K562 (cell line): ENCODE results near the gene GIGYF2. TPM values are rescaled to one million over a fixed set of nuclear protein-coding genes. Genes with fewer than 3 reads are reported as not detected.

ENCODE experiments used
- ARID1B ChIP-seq: fragments of 450-650 bp; IDR thresholded peaks from 2 replicates; pipeline ENCODE4 v1.6.1; 2016; ENCODE audit warnings: antibody characterized with exemption, mild to moderate bottlenecking, inconsistent platforms
- ARID3A ChIP-seq: IDR thresholded peaks from 2 replicates; pipeline ENCODE4 v1.6.1; 2012; ENCODE audit warnings: low read depth, low read length, improper control_type of control experiment, borderline replicate concordance
- BDP1 ChIP-seq: IDR thresholded peaks from 3 replicates; pipeline ENCODE4 v1.6.1; 2011; ENCODE audit not compliant: insufficient read length, insufficient read depth
- CBX5 ChIP-seq: IDR thresholded peaks from 2 replicates; pipeline ENCODE4 v1.6.1; 2014; ENCODE audit warnings: low read depth, borderline replicate concordance
- COPS2 ChIP-seq: fragments of 450-650 bp; conservative IDR thresholded peaks from 2 replicates; pipeline ENCODE4 v1.6.1; 2016; ENCODE audit warnings: mild to moderate bottlenecking, moderate library complexity
- CTCF ChIP-seq, 3 experiments: IDR thresholded peaks in 2 of 3; conservative IDR thresholded peaks in 1 of 3; 2 replicates each; pipeline ENCODE4 v1.5.1; 2011 to 2012; ENCODE audit warnings: low read length in 3 of 3, mild to moderate bottlenecking in 3 of 3, control low read depth in 2 of 3, improper control_type of control experiment in 1 of 3, inconsistent platforms in 1 of 3, low read depth in 1 of 3, mixed read lengths in 1 of 3, moderate library complexity in 1 of 3; ENCODE audit not compliant: insufficient read depth in 2 of 3
- NCOR1 ChIP-seq: fragments of 450-650 bp; IDR thresholded peaks from 2 replicates; pipeline ENCODE4 v1.6.1; 2016; ENCODE audit warnings: mild to moderate bottlenecking, moderate library complexity
- PCBP2 ChIP-seq: fragments of 200-400 bp; formaldehyde crosslinking; IDR thresholded peaks from 2 replicates; pipeline ENCODE4 v1.6.1; 2018; ENCODE audit warnings: low read length, low read depth, mild to moderate bottlenecking, moderate library complexity; ENCODE audit not compliant: poor library complexity, severe bottlenecking
- RHOXF2B ChIP-seq: fragments of 250-450 bp; sonication (Bioruptor Pico); conservative IDR thresholded peaks from 2 replicates; pipeline ENCODE4 v1.5.1; 2021
- ZNF282 ChIP-seq: sonication (generic); formaldehyde crosslinking; IDR thresholded peaks from 2 replicates; pipeline ENCODE4 v1.8.1; 2023; ENCODE audit warnings: missing genetic modification reagents
- ZNF444 ChIP-seq: fragments of 250-450 bp; sonication (Bioruptor Pico); IDR thresholded peaks from 2 replicates; pipeline ENCODE4 v1.4.0; 2020; ENCODE audit warnings: mild to moderate bottlenecking, moderate library complexity
- ZNF507 ChIP-seq: conservative IDR thresholded peaks from 2 replicates; pipeline ENCODE4 v1.6.1; 2017; ENCODE audit warnings: missing genetic modification characterization, missing compliant biosample characterization
- polyA plus RNA-seq, 8 experiments: library from polyadenylated mRNA; depleted of rRNA in 4 of 8; stranded (reverse) in 5 of 8; unstranded in 3 of 8; fragments of >200 nt; fragmentation: Nextera tagmentation in 2 of 8; fragmentation: Illumina TruSeq in 1 of 8; extraction: Ambion mirVana in 2 of 8; extraction: Trizol in 1 of 8; gene quantifications; 2 replicates each; pipeline versions ENCODE4 v1.2.1 to v1.2.3, GENCODE V29; 2011 to 2014; ENCODE audit warnings: inconsistent platforms in 1 of 8, missing spikeins in 1 of 8
- total RNA-seq, 7 experiments: library from RNA; depleted of rRNA in 6 of 7; stranded (reverse); fragments of >200 nt in 6 of 7; fragmentation: Illumina TruSeq in 2 of 7; extraction: Trizol in 2 of 7; gene quantifications; 2 replicates each; pipeline versions ENCODE4 v1.2.1 to v1.2.3, GENCODE V29; 2011 to 2021; ENCODE audit warnings: low replicate concordance in 1 of 7

GIGYF2 gene
- total and polyA plus RNA-seq, 9 of the 15 experiments (the other 6 are each of a cell fraction or from before 2014, with no cell fraction given) = 12.7 to 52.7 (median 34.9) TPM

- no peak for TF ChIP-seq COPS2
- TF ChIP-seq CTCF (IDR thresholded peaks at IDR 0.05 in 2 of 3, conservative IDR thresholded peaks at IDR 0.05 in 1 of 3; ENCODE audit: insufficient read depth in 2 of 3, low read depth in 1 of 3, low read length in 3 of 3) = no peak
- no peak for TF ChIP-seq RHOXF2B
- no peak for TF ChIP-seq ZNF444
- TF ChIP-seq ARID1B = no peak
- TF ChIP-seq CBX5 = no peak
- no peak for TF ChIP-seq PCBP2
- no peak for TF ChIP-seq ZNF507 (tag)
- TF ChIP-seq ZNF282 (CRISPR knock-in tag) = no peak
- TF ChIP-seq NCOR1 = no peak
- no peak for TF ChIP-seq BDP1
- TF ChIP-seq ARID3A = no peak
Observed at GRCh38 chr2:232870766-232871371, 173.7 kb downstream of the GIGYF2 start (continued).
